Measurements from ENCODE around the gene TMEM53. TPM values are rescaled to one million over a fixed set of nuclear protein-coding genes. Genes with fewer than 3 reads are reported as not detected.

Gene TMEM53
- total RNA-seq, result 1 to 10 TPM; 3.9 to 8.3 (median 4.7) TPM

DNA sequence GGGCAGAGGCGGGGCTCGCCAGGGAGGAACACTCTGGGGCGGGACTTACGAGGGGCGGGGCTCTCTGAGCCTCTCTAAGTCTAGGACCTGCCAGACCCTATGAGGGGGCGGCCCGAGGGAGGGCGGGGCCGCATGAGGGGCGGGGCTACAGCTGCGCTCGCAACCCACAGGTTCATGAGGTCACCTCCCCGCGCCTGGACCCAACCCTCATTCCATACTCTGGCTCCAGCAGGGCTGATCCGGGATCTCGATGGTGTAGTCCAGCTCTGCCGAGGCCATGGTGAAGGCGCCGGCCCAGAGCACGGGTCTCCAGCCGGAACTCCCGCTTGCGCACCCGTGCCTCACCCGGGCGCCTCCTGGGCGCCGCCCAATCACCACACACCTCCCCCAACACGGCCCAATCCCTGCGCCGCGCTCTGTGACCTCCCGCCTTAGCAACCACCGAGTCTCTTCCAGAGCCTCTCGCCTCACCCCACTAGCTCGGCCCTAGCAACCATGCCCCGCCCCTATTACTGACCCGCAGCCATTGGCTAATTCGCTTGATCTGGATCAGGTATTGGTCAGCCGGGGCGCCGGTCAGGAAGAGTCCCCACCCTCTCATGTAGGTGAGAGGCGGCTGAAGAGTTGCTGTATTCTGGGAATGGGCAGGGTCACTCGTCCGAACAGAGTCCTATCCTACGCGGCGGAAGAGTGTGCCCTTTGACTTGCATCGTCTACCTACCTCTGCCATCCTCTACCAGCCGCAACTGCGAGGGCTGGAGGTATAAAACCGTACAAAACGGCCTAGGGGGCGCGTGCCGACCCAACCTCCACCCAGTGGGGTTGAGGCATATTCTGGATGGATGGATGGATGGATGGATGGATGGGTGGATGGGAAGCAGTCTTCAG, at the start of gene TMEM53, which contains the start of gene ARMH1:
Gene TMEM53 (minus strand): TSS at position 369 of the 888 bp plus-strand sequence. CDS start 90 bp downstream, at position 279.
Gene ARMH1 (plus strand): TSS at position 602 of the 888 bp plus-strand sequence. CDS start 14,984 bp downstream, outside the sequence.
- 0% methylated on average over 1 to 5 of the region's 56 CpGs for whole genome bisulfite sequencing, 2 donors (ENCODE audit: low coverage in 1 of 2)
- TF ChIP-seq, protein P1, sequence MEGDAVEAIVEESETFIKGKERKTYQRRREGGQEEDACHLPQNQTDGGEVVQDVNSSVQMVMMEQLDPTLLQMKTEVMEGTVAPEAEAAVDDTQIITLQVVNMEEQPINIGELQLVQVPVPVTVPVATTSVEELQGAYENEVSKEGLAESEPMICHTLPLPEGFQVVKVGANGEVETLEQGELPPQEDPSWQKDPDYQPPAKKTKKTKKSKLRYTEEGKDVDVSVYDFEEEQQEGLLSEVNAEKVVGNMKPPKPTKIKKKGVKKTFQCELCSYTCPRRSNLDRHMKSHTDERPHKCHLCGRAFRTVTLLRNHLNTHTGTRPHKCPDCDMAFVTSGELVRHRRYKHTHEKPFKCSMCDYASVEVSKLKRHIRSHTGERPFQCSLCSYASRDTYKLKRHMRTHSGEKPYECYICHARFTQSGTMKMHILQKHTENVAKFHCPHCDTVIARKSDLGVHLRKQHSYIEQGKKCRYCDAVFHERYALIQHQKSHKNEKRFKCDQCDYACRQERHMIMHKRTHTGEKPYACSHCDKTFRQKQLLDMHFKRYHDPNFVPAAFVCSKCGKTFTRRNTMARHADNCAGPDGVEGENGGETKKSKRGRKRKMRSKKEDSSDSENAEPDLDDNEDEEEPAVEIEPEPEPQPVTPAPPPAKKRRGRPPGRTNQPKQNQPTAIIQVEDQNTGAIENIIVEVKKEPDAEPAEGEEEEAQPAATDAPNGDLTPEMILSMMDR (IDR thresholded peaks at IDR 0.05), result no peak
- TF ChIP-seq POLR2A (IDR thresholded peaks at IDR 0.05) (peak; percentile 75 to 78), POLR2AphosphoS5 (IDR thresholded peaks at IDR 0.05) (peak; percentile 78), EP300 (IDR thresholded peaks at IDR 0.05) (no peak)
- Histone ChIP-seq H3K4me1 (peaks cover 0 to 56% (median 3%) of the 10 kb centered on the region in 3 donors), H3K27ac (peak within 1 kb of the TSS; percentile 77 to 97 (median 94)), H3K4me3 (peak within 1 kb of the TSS; percentile 48 to 73), H3K9me3 (no peaks in the 10 kb centered on the region), H3K36me3 (no peaks in the 10 kb centered on the region), H3K27me3 (no peaks in the 10 kb centered on the region)
- ATAC-seq, result peak; percentile 98

DNA sequence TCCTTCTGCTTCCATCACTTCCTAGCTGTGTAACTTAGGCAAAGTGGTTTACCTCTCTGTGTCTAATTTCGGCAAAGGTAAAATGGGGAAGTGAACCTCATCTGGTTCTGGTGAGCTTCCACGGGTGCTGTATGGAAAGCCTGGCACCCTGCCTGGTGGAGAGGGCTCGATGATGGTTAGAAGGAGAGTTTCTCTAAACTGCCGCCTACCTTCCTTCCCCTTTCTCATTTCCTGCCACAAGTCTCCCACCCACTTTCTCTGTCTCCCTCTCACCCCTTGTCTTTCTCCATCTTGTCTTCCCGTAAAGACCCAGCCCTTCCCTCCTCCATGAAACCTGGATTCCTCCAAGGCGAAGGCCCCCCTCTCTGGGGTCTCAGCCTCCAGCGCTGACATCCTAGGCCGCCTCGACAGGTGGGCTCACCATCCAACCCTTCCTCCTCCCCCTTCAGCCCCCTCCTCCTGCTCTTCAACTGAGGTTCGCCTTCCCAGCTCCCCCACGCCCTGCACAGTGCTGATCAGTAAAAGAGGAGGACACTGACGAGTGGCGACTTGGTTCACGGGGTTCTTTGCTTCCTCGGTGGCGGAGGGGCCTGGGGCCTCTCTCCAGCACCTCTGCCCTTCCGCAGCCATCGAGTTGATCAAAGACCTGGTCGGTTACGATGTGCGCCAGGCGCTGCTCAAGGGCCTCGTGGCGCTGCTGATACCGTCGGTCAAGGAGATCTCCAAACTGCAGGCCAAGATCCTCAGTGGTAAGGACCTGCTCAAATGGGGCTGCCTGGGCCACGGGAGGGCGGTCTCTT, 49.4 kb upstream of the TMEM53 start:
- no peak for ATAC-seq
- TF ChIP-seq, protein P1 (IDR thresholded peaks at IDR 0.05), result no peak
- no peak for TF ChIP-seq EP300 (IDR thresholded peaks at IDR 0.05)
- TF ChIP-seq POLR2AphosphoS5 (IDR thresholded peaks at IDR 0.05), result no peak
- TF ChIP-seq POLR2A (IDR thresholded peaks at IDR 0.05), result no peak
- Histone ChIP-seq H3K36me3 (no peaks in the 10 kb centered on the region), H3K27me3 (peaks cover 21% of the 10 kb centered on the region), H3K4me3 (no peak overlapping the region), H3K27ac (no peak overlapping the region), H3K4me1 (no peaks in the 10 kb centered on the region), H3K9me3 (no peaks in the 10 kb centered on the region)
- 74 to 100% methylated on average over 3 to 12 of the region's 28 CpGs for WGBS, 2 donors (ENCODE audit: low coverage in 1 of 2)

DNA sequence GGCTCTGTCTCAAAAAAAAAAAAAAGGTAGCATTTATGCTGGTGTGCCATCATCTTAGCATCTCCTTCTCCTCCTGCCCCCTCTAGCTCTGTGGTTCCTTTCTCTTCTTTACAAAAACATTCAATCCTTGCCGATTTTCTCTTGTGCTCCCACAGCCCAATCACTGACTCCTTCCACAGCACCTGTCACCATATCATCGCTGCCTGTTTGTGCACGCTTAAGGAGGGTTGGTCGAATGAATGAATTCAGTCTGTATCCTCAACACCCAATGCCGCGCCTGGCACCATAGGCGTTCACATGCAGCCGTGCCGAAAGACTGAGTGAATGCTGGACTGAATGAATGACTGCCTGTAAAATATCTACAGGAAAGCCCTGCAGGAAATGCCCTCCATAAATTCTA, 48.8 kb upstream of the TMEM53 start:
- Histone ChIP-seq H3K4me3 (no peak overlapping the region), H3K27me3 (peaks cover 21% of the 10 kb centered on the region), H3K36me3 (no peaks in the 10 kb centered on the region), H3K9me3 (no peaks in the 10 kb centered on the region), H3K27ac (no peak overlapping the region), H3K4me1 (peaks cover 0 to 2% (median 0%) of the 10 kb centered on the region in 3 donors)
- 79 to 87% methylated on average over 4 to 9 of the region's 9 CpGs for WGBS, 2 donors (ENCODE audit: low coverage in 1 of 2)
- TF ChIP-seq EP300 (IDR thresholded peaks at IDR 0.05) (no peak), POLR2AphosphoS5 (IDR thresholded peaks at IDR 0.05) (no peak), POLR2A (IDR thresholded peaks at IDR 0.05) (no peak)
- TF ChIP-seq, protein P1 (IDR thresholded peaks at IDR 0.05), result no peak
- no peak for ATAC-seq

DNA sequence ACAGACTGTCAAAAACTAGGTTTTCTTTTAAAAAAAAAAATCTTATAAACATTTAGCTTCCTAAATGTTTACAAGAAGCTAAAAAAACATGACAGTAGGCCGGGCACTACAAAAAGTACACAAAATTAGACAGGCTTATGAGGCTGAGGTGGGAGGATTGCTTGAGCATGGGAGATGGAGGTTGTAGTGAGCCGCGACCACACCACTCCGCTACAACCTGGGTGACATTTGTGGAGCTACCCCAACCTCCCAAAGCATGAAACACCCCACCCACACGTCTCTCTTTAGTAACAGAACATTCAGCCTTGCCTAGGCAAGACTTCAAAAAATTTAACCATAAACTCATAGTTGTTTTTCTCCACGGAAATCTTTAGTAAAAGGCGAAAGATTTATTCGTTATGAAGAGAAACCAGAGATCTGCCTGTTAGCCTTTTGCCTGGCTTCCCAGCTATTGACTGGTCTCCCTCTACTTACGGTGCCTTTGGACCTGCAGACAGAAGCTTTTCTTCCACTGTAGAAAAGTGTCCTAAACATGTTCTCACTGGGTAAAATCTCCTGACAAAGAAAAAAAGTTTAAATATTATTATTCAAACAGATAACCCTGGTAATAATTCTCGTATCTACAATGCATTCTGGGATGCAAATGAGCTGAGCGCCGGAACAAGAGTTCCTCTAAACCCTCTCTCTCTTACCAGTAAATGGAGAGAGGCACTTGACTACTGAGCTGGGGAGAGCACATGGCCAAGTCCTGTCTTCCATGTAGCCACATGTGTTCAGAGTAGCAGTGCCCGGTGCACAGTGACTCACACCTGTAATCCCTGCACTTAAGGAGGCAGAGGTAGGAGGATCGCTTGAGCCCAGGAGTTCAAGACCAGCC, 47.4 kb upstream of the TMEM53 start:
- 32 to 45% methylated on average over 14 of the region's 14 CpGs for WGBS, 2 donors (ENCODE audit: low coverage in 1 of 2)
- Histone ChIP-seq H3K9me3 (no peaks in the 10 kb centered on the region), H3K27me3 (peaks cover 21% of the 10 kb centered on the region), H3K36me3 (no peaks in the 10 kb centered on the region), H3K4me1 (peaks cover 0 to 12% (median 0%) of the 10 kb centered on the region in 3 donors), H3K4me3 (no peak overlapping the region), H3K27ac (no peak overlapping the region)
- TF ChIP-seq EP300 (IDR thresholded peaks at IDR 0.05), result no peak
- TF ChIP-seq POLR2A (IDR thresholded peaks at IDR 0.05), result peak; percentile 71 to 96
- TF ChIP-seq POLR2AphosphoS5 (IDR thresholded peaks at IDR 0.05), result peak; percentile 55
- ATAC-seq, result peak; percentile 73
